ENCODE measurements around the gene DMRTC2.

DMRTC2 gene

GRCh38 chr19:41848666-41849065, 3.8 kb downstream of the DMRTC2 start:
- no peak for DNase-seq

- no peak for DNase-seq
These were observed 4.2 kb downstream of the DMRTC2 start for GRCh38 chr19:41849067-41849466.

DNA sequence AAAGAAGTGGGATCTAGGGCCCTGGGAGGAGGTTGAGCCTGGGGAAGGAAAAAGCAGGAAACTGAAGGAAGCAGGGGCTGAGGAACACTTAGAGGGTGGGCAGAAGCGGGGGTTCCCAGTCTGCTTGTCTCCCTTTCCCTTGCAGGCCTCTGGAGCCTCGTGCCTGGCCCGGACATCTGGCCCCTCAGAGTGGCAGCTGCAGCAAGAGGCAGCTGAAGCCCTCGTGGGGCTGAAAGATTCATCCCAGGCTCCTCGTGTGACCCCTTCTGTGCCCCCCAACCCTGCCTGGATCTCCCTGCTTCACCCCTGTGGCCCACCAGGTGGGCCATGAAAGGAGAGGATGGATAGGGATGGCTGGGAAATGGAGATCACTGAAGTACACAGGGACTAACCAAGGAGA, 5.5 kb downstream of the DMRTC2 start:
- no peak for DNase-seq

GRCh38 chr19:41851456-41851855, 6.6 kb downstream of the DMRTC2 start:
- DNase-seq, result no peak

DNA sequence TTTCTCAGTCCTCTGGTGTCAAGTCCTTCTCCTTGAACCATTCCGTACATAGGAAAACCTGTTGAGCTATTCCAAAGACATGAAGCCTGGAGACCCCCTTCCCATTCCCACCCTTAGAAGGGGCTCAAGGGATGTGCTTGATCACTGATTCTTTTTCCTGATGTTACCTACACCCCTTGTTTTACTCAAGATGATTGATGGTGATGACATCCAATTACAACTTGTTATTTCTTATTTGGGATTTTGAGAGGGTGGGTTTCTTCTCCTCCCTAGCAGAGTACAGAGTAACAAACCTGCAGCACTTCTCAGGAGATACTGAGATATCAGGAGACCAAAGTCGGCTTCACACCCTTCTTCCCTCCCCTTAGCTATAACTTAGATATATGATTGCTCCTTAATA, 8.5 kb downstream of the DMRTC2 start:
- no peak for DNase-seq

- peak in 1 of 2 experiments; percentile 37 for DNase-seq
These were observed 8.9 kb downstream of the DMRTC2 start for GRCh38 chr19:41853768-41854167.

GRCh38 chr19:41859213-41859617, 14.4 kb downstream of the DMRTC2 start:
- DNase-seq, result no peak

DNA sequence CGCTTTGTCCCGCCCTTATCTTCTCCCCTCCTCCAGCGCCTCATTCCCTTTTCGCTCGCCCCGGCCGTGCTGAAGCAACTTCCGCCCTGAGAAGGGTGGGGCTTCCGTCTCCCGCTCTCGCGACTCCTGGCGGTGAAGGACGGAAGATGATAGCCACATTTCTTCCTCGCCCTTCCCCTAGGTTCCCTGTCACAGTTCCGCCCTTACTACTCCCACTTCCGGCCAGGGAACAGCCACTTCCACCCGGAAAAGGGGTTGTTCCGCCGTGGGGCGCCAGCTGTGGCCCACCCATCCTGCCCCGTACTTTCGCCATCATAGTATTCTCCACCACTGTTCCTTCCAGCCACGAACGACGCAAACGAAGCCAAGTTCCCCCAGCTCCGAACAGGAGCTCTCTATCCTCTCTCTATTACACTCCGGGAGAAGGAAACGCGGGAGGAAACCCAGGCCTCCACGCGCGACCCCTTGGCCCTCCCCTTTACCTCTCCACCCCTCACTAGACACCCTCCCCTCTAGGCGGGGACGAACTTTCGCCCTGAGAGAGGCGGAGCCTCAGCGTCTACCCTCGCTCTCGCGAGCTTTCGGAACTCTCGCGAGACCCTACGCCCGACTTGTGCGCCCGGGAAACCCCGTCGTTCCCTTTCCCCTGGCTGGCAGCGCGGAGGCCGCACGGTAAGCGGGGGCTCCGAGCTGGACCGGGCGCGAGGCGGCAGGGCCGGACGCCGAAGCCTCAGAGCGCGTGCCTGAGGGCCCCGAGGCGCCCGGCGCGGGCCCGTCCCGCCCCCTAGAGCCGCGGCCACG, 15.0 kb downstream of the DMRTC2 start, which contains the start of gene RPS19:
TSS of gene RPS19 (plus strand) at position 638 of the 801 bp plus-strand sequence. CDS start 520 bp downstream, outside the sequence.
- peak; percentile 93 to 95 for DNase-seq

GRCh38 chr19:41860419-41861115, 15.7 kb downstream of the DMRTC2 start:
- DNase-seq, result no peak

- no peak for DNase-seq
These were observed 16.4 kb downstream of the DMRTC2 start for GRCh38 chr19:41861116-41861768.

DNA sequence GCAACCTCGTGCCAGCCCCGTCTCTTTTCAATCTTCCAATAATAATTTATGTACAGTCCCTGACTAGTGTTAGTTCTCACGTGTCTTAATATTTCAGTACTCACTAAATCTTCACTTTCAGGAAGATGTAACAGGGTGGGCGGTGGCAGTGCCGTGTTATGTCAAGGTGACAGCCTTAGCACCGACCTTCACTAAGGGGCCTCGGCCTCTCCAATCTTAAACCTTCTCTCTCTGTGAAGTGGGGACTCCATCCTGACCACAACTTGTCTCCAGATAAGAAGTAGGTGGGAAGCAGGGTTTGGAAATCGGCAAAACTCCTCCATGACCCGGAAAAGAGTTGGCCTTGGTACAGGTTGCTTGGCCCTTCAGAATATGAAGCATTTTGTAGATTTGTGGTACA, 17.0 kb downstream of the DMRTC2 start:
- DNase-seq, result no peak

DNA sequence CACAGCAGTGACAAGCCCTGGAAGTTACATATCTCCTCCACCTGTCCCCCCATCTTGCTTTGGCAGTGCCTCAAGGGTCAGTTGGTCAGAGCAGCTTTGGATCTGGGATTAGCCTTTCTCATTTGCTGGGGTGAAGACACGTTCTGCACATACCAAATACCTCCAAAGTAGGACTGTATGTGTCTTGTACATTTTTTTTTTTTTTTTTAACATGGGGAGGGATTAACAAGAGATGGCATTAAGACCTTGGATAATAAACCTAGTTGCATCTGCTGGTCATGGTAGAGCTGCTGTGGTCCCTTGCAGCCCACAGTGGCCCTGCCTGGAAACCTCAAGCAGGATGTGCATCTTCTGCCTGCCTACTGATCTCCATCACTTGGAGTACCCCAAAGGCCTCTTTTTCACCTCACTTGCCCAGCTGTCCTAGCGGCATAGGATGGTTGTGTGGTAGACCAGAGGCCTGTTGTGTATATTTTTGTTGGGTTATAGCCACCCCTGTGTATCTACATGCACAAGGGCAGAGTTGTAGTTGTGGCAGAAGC, 17.7 kb downstream of the DMRTC2 start:
- no peak for DNase-seq

DNA sequence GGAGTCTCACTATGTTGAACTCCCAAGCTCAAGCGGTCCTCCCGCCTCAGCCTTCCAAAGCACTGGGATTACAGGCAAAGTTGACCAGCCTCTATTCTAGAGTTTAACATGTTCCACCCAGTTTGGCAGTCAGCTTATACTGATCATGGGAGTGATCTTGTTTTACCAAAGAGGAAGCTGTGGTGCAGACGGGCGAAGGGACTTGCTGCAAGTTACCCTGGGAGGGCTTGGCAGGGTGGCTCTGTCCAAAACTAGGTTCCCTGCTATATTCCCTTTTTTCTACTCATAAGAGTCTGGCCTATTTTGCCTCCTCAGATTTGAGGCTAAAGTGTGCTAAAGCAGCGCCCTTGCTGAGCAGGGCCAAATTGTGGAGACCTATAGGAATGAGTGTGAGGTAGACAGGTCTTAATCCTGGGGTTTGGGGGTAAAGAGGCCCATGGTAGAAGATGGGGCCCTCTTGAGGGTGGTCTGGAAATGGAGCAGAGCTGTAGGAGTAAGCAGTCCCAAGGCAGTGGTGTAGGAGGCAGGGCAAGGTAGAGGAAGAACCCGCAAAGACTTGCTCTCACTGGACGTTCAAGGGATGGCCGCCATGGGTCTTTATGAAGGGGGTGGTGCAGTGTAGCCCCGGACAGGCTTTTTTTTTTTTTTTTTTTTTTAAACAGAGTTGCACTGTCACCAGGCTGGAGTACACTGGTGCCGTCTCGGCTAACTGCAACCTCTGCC, 18.5 kb downstream of the DMRTC2 start:
- peak; percentile 41 to 50 for DNase-seq

DNA sequence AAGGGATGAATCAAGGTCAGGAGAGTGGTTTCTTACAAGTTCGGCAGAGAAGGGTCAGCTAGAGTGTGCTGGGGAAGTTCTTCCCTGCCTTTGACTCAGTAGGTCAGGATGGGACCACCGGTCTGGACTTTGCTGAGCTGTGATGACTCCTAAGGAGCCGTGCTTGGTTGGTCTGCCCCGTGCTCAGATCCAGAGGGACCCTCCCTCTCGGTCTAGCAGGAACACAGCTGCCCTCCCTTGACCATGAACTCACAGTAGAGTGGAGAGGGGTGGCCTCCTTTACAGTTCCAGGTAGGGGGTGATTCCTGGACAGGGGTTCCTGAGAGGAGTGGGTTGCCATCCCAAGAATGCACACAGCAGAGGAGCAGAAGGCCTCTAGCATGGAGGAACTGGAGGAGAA, 19.5 kb downstream of the DMRTC2 start:
- no peak for DNase-seq

GRCh38 chr19:41866284-41866683, 21.4 kb downstream of the DMRTC2 start:
- no peak for DNase-seq

GRCh38 chr19:41868120-41868988, 23.5 kb downstream of the DMRTC2 start:
- no peak for DNase-seq

- DNase-seq, result no peak
These were observed 24.1 kb downstream of the DMRTC2 start for GRCh38 chr19:41868989-41869300.

- no peak for DNase-seq
These were observed 24.6 kb downstream of the DMRTC2 start for GRCh38 chr19:41869374-41869955.

DNA sequence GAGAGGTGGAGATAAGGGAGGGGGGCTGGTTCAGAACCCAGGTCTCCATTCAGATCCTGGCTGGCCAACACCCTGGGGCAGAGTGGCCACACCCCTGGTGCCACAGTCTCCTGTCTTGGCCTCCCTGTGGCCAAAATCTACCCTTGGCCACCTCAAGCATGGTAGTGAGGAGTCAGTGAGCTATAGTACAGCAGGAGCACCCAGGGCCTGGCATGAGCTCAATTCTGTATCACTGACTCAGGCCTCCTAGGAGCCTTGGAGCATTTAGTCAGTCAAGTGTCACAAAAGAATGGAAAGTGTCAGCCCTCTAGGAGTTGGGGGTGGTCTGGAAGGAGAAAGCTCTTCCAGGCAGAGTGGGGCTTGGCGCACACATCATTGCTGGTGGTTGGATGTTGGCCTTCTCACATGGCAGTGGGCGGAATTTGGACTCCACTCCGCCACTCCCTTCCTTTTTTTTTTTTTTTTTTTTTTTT, 25.6 kb downstream of the DMRTC2 start:
- DNase-seq, result no peak

- peak; percentile 38 to 54 for DNase-seq
These were observed 26.9 kb downstream of the DMRTC2 start for GRCh38 chr19:41871573-41872383.

Measured in AML-193 (cell line).